ENCODE results near the gene IL25.
A peak's percentile ranks its signal among the peaks of the same experiment; 100 is the strongest.

Gene IL25

GRCh38 chr14:23402296-23403138, 29.9 kb downstream of the IL25 start:
- no peak for TF ChIP-seq CTCF (IDR thresholded peaks at IDR 0.05)
- H3K4me2 ChIP-seq (ENCODE audit: low read length) = no peak overlapping the region
- no peak overlapping the region for H3K9ac ChIP-seq
- H3K27me3 ChIP-seq (ENCODE audit: control insufficient read depth, insufficient read depth, low read length) = no peaks in the 10 kb centered on the region
- no peak overlapping the region for H3K4me3 ChIP-seq (ENCODE audit: low read depth, low read length)
- no peaks in the 10 kb centered on the region for H3K79me2 ChIP-seq
- no peaks in the 10 kb centered on the region for H3K9me3 ChIP-seq (ENCODE audit: control insufficient read depth, low read length)
- H3K36me3 ChIP-seq (ENCODE audit: control insufficient read depth, insufficient read depth, low read length) = no peaks in the 10 kb centered on the region
- H2AFZ ChIP-seq = peak overlapping the region; percentile 66
- no peak overlapping the region for H3K27ac ChIP-seq
- H3K4me1 ChIP-seq = no peaks in the 10 kb centered on the region

- no peak overlapping the region for H3K27ac ChIP-seq
- TF ChIP-seq CTCF (IDR thresholded peaks at IDR 0.05) = no peak
- H3K36me3 ChIP-seq (ENCODE audit: control insufficient read depth, insufficient read depth, low read length) = no peaks in the 10 kb centered on the region
- no peaks in the 10 kb centered on the region for H3K4me1 ChIP-seq
- no peaks in the 10 kb centered on the region for H3K9me3 ChIP-seq (ENCODE audit: control insufficient read depth, low read length)
- H3K4me2 ChIP-seq (ENCODE audit: low read length) = no peak overlapping the region
- no peak overlapping the region for H3K4me3 ChIP-seq (ENCODE audit: low read depth, low read length)
- H2AFZ ChIP-seq = no peak overlapping the region
- no peak overlapping the region for H3K9ac ChIP-seq
- H3K79me2 ChIP-seq = no peaks in the 10 kb centered on the region
- H3K27me3 ChIP-seq (ENCODE audit: control insufficient read depth, insufficient read depth, low read length) = no peaks in the 10 kb centered on the region
These were observed 30.5 kb downstream of the IL25 start for GRCh38 chr14:23403139-23403438.

- Histone ChIP-seq H3K27ac (no peak overlapping the region), H3K9ac (no peak overlapping the region), H3K9me3 (ENCODE audit: control insufficient read depth, low read length) (no peaks in the 10 kb centered on the region), H2AFZ (no peak overlapping the region), H3K4me3 (ENCODE audit: low read depth, low read length) (no peak overlapping the region), H3K4me2 (ENCODE audit: low read length) (no peak overlapping the region), H3K27me3 (ENCODE audit: control insufficient read depth, insufficient read depth, low read length) (no peaks in the 10 kb centered on the region), H3K36me3 (ENCODE audit: control insufficient read depth, insufficient read depth, low read length) (no peaks in the 10 kb centered on the region), H3K4me1 (no peaks in the 10 kb centered on the region), H3K79me2 (no peaks in the 10 kb centered on the region)
- TF ChIP-seq CTCF (IDR thresholded peaks at IDR 0.05) = no peak
These were observed 31.3 kb downstream of the IL25 start for GRCh38 chr14:23403908-23404307.

GRCh38 chr14:23404331-23404900, 31.8 kb downstream of the IL25 start:
- Histone ChIP-seq H2AFZ (no peak overlapping the region), H3K36me3 (ENCODE audit: control insufficient read depth, insufficient read depth, low read length) (no peaks in the 10 kb centered on the region), H3K4me3 (ENCODE audit: low read depth, low read length) (no peak overlapping the region), H3K27me3 (ENCODE audit: control insufficient read depth, insufficient read depth, low read length) (no peaks in the 10 kb centered on the region), H3K9me3 (ENCODE audit: control insufficient read depth, low read length) (no peaks in the 10 kb centered on the region), H3K79me2 (no peaks in the 10 kb centered on the region), H3K4me2 (ENCODE audit: low read length) (no peak overlapping the region), H3K9ac (no peak overlapping the region), H3K4me1 (no peaks in the 10 kb centered on the region), H3K27ac (no peak overlapping the region)
- no peak for TF ChIP-seq CTCF (IDR thresholded peaks at IDR 0.05)

GRCh38 chr14:23405096-23405495, 32.5 kb downstream of the IL25 start:
- no peak overlapping the region for H3K9ac ChIP-seq
- no peaks in the 10 kb centered on the region for H3K79me2 ChIP-seq
- no peak overlapping the region for H3K27ac ChIP-seq
- H3K4me1 ChIP-seq = no peaks in the 10 kb centered on the region
- TF ChIP-seq CTCF (IDR thresholded peaks at IDR 0.05) = no peak
- H3K4me2 ChIP-seq (ENCODE audit: low read length) = no peak overlapping the region
- H3K4me3 ChIP-seq (ENCODE audit: low read depth, low read length) = no peak overlapping the region
- H3K27me3 ChIP-seq (ENCODE audit: control insufficient read depth, insufficient read depth, low read length) = no peaks in the 10 kb centered on the region
- H3K36me3 ChIP-seq (ENCODE audit: control insufficient read depth, insufficient read depth, low read length) = no peaks in the 10 kb centered on the region
- H2AFZ ChIP-seq = no peak overlapping the region
- H3K9me3 ChIP-seq (ENCODE audit: control insufficient read depth, low read length) = no peaks in the 10 kb centered on the region

Data from parathyroid adenoma (tissue), 2 donors.